Left cardiac atrium (tissue), 4 donors: Measurements from ENCODE around the gene ARHGEF1. TPM values are rescaled to one million over a fixed set of nuclear protein-coding genes. Genes with fewer than 3 reads are reported as not detected.
"Not testable (repeated sequence)": the region's sequence is repeated elsewhere in the genome, so short reads cannot be mapped to it uniquely, and the experiment has no call there.

Experiments
- ATAC-seq, 2 donors: fragments of 200-7000 bp; cut with Tn5 transposase; one replicate each; pipeline ENCODE4 v1.9.1; 2020; ENCODE audit warnings: mild to moderate bottlenecking in 2 of 2, moderate library complexity in 2 of 2
- DNase-seq: peaks from one replicate; pipeline ENCODE4 v3.0.0-alpha.2; 2020
- intact Hi-C, 2 donors: fragments of 100-400 bp; cut with DNase I; formaldehyde crosslinking; loops; one replicate each; pipeline versions ENCODE4 v1.14.1 to v1.15.1; 2022 to 2023
- total RNA-seq, 2 donors: library from RNA; stranded (reverse); fragmentation: NEBNext Ultra II Directional; extraction: Animal tissue kit (Norgen Biotek cat#: 25700); gene quantifications; one replicate each; pipeline ENCODE4 v1.2.1, GENCODE V29; 2021
- donor health status: DM: no; HTN: yes; CAD: no.
- donor health status: DM: no; HTN: yes; CAD: no; lungs with severe emphysema.
- donor health status: DM: yes; HTN: yes; CAD: no.
- donor health status: Dilated cardiomyopathy.

Gene ARHGEF1
- total RNA-seq, 2 donors from 2014 or later: 47.0 to 59.1 TPM

GRCh38 chr19:41934849-41935374 is 51.9 kb downstream of the ARHGEF1 start:
- ATAC-seq (peak; percentile 68 to 71), DNase-seq (peak; percentile 65)
- intact Hi-C loops: no loop called here

- intact Hi-C loops: no loop called here
- DNase-seq (no peak), ATAC-seq (no peak)
Measured at GRCh38 chr19:41935760-41936415, 52.9 kb downstream of the ARHGEF1 start.

GRCh38 chr19:41936416-41936850 is 53.4 kb downstream of the ARHGEF1 start:
- intact Hi-C loops: no loop called here
- DNase-seq (no peak), ATAC-seq (no peak)

- intact Hi-C loops: no loop called here
- no peak for DNase-seq
- ATAC-seq: no peak
Measured at GRCh38 chr19:41936961-41937360, 54.0 kb downstream of the ARHGEF1 start.

GRCh38 chr19:41937525-41938468 is 54.8 kb downstream of the ARHGEF1 start:
- no peak for DNase-seq
- intact Hi-C loops: no loop called here
- ATAC-seq: no peak

GRCh38 chr19:41939209-41939608 is 56.2 kb downstream of the ARHGEF1 start:
- ATAC-seq, intact Hi-C loops, DNase-seq: not testable (repeated sequence)

- DNase-seq (no peak), ATAC-seq (peak; percentile 31 to 32)
- intact Hi-C loops: no loop called here
Measured at GRCh38 chr19:41939861-41940730, 57.1 kb downstream of the ARHGEF1 start.

GRCh38 chr19:41940731-41941409 is 57.9 kb downstream of the ARHGEF1 start:
- DNase-seq (no peak), ATAC-seq (no peak)
- intact Hi-C loops: no loop called here

- intact Hi-C loops: no loop called here
- DNase-seq (no peak), ATAC-seq (no peak)
Measured at GRCh38 chr19:41941410-41942202, 58.6 kb downstream of the ARHGEF1 start.

- no peak for DNase-seq
- intact Hi-C loops: no loop called here
- ATAC-seq: no peak
Measured at GRCh38 chr19:41944336-41944735, 61.4 kb downstream of the ARHGEF1 start.

- intact Hi-C loops: loop anchor here in 1 of 2 donors (5.0 kb wide), 1 partner anchor 73 kb away; no protein-coding TSS in a partner anchor
- no peak for DNase-seq
- ATAC-seq: peak; percentile 29 to 79
Measured at GRCh38 chr19:41945135-41945766, 62.3 kb downstream of the ARHGEF1 start.

- intact Hi-C loops: loop anchor here in 1 of 2 donors (5.0 kb wide), 1 partner anchor 75 kb away; no protein-coding TSS in a partner anchor
- DNase-seq (no peak), ATAC-seq (no peak)
Measured at GRCh38 chr19:41947091-41947490, 64.1 kb downstream of the ARHGEF1 start.

- intact Hi-C loops: loop anchor here in 1 of 2 donors (2.0 kb wide), 1 partner anchor 79 kb away; no protein-coding TSS in a partner anchor
- ATAC-seq: peak; percentile 79
Measured at GRCh38 chr19:41951686-41952172, 68.7 kb downstream of the ARHGEF1 start.

GRCh38 chr19:41955521-41955920 is 72.5 kb downstream of the ARHGEF1 start:
- ATAC-seq: no peak
- no peak for DNase-seq
- intact Hi-C loops: no loop called here

More at GRCh38 chr19:41951686-41952172, 68.7 kb downstream of the ARHGEF1 start:
- peak; percentile 78 for DNase-seq

- DNase-seq (no peak), ATAC-seq (no peak)
- intact Hi-C loops: no loop called here
Measured at GRCh38 chr19:41956621-41957020, 73.6 kb downstream of the ARHGEF1 start.
